H4 (cell line): ENCODE data around the gene BCL11A. TPM values are rescaled to one million over a fixed set of nuclear protein-coding genes. Genes with fewer than 3 reads are reported as not detected.

Experiments
- DNase-seq: peaks from one replicate; pipeline ENCODE4 v3.0.0-alpha.2; 2015; ENCODE audit warnings: low spot score
- total RNA-seq: library from RNA; depleted of rRNA; stranded (reverse); fragments of >200 nt; shearing (Covaris generic); gene quantifications from 2 replicates; pipeline ENCODE4 v1.2.3, GENCODE V29; 2014

BCL11A gene
- total RNA-seq, 1 experiment from 2014 or later: 1.3 TPM

DNA sequence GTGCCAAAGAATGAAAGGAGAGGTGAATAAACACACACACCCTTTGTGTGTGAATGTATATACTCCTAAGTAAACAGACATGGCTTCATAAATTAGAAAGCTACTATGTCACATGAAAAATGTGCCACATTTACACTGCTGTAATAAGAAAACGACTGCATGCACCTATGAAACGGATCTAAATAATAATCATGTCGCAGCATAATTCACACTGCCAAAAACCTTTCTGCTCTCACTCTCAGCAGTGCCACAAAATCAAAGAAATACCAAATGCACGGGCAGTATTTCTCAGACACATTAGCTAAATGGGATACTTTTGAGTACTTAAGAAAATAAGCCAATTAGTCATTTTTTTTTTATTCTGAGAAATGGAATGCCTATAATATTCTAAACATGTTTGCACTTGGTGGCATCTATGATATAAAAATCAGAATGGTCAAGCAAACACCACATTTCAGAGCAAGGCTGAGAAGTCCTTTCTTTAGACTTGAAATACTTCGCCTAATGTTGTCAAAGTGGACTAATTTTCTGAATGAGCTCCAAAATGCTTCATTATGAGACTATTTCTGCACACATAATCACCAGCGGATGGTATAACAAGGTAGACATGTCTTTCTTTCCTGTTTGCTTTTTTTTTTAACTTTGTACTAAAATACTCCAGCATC is 6.6 kb downstream of the BCL11A start:
- no peak for DNase-seq

GRCh38 chr2:60544954-60545560 is 8.4 kb downstream of the BCL11A start:
- DNase-seq: no peak

GRCh38 chr2:60544062-60544461 is 9.4 kb downstream of the BCL11A start:
- DNase-seq: no peak

GRCh38 chr2:60541056-60541651 is 12.3 kb downstream of the BCL11A start:
- no peak for DNase-seq

DNA sequence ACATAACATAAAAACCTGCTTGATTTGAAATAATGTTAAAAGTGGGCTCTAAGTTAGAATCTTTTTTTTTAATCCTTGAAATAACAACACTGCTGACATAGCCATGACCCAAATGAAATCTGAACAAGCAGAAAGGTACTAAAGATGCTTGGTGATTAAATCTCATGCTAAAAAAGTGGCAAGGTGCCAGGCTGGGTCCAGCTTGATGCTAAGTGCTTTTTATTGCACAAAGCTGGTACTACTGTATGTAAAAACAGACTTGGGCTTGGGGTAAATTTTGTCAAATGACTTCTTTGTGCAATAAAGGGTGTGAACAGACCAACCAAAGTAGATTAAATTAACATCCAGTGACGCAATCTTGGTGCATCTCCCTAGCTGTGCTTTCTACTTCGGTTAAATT is 13.4 kb downstream of the BCL11A start:
- no peak for DNase-seq

- no peak for DNase-seq
Measured at GRCh38 chr2:60539140-60539539, 14.3 kb downstream of the BCL11A start.

GRCh38 chr2:60538101-60538500 is 15.4 kb downstream of the BCL11A start:
- DNase-seq: no peak

- DNase-seq: no peak
Measured at GRCh38 chr2:60536746-60537145, 16.7 kb downstream of the BCL11A start.

DNA sequence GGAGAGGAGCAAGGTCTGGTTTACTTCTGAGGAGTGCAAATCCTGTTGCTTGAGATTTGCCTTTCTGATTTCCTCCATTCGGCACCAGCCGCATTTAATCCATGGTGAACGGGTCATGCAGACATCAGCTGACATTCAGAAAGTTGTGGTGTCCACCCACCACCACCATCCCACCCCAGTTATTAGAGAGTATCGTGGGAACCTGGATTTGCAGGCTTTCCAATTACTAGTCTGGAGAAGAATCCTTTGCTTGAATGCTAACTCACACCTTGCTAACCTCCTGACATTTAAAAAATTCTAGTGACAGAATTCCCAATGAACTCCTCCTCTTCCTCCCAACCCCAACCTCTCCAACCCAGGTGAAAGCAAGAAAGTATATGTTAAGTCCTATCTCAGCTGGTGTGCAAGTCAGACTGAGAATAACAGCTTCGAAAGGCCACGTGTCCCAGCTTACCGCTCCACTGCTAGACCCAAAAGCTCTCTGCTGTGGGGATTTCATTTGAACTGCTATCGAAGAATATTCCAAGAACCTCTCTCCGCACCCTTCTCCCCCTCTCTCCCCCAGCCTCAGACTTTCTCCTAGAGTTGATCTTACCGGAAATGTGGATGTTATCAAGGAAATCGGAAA is 17.7 kb downstream of the BCL11A start:
- no peak for DNase-seq

DNA sequence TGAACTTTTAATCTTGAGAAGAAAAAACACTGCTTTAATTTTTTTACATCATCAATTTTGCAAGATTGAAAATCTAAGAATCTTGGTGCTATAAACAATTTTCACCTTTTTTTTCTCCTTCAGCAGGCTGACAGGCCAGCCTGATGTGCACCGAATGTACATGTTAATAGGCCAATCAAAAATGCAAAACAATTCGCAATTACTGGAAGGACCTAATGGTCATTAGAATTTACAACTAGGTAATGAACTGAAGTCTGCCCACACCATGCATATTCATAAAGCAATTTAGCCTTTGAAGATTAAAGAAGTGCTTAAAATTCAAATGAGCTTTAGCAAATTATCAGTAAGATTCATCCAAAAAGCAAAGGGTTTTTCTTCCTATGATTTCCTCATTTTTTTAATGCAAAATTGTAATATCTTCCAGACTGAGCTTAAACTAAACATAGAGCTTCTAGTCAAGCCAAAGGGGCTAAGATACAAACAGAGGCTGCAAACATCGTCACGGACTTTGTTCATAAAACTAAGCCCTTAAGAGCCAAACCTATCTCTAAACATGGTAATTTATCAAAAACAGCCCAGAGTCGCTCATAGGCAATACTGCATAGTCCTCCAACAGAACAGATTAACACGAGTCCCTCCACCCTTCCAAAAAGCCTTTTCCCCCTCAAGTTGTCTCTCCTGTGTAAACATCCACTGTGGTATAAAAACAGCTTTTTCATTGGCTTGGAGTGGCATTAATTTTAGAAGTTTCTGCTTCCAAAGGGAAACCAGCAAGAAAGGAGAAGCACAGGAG is 18.4 kb downstream of the BCL11A start:
- DNase-seq: no peak

- no peak for DNase-seq
Measured at GRCh38 chr2:60534052-60534685, 19.3 kb downstream of the BCL11A start.

- peak; percentile 85 for DNase-seq
Measured at GRCh38 chr2:60533101-60534051, 20.1 kb downstream of the BCL11A start.

- no peak for DNase-seq
Measured at GRCh38 chr2:60532421-60532820, 21.0 kb downstream of the BCL11A start.

- no peak for DNase-seq
Measured at GRCh38 chr2:60531701-60532133, 21.7 kb downstream of the BCL11A start.

DNA sequence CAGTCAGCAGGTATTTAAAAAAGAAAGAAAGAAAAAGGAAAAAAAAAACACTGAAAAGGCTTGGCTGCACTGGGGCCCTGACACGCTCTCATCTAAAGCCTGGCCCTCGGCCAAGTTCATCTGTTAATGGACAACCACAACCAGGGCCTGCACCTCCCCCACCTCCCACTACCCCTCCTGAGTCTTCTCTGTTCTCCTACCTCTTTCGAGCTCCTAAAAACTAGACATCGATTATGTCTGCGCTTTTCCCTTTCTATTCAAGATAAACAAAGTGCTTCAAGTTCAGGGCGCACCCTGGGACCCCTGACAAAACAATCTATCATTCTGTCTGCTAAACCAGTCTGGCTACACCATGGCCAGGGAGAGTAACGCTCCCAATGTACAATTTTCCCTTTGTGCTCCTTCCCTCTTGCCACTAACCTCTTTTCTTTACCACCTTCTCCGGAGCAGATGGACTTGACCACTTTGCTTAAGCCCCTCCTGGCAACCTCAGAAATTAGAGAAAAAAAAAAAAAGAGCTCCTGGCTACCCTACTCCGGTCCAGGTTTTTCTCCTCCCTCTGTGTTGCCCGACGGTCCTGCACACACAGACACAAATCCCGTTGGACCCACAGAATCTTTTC is 22.7 kb downstream of the BCL11A start:
- DNase-seq: peak; percentile 51

GRCh38 chr2:60529785-60530627 is 23.4 kb downstream of the BCL11A start:
- DNase-seq: no peak

GRCh38 chr2:60529136-60529784 is 24.2 kb downstream of the BCL11A start:
- DNase-seq: no peak

DNA sequence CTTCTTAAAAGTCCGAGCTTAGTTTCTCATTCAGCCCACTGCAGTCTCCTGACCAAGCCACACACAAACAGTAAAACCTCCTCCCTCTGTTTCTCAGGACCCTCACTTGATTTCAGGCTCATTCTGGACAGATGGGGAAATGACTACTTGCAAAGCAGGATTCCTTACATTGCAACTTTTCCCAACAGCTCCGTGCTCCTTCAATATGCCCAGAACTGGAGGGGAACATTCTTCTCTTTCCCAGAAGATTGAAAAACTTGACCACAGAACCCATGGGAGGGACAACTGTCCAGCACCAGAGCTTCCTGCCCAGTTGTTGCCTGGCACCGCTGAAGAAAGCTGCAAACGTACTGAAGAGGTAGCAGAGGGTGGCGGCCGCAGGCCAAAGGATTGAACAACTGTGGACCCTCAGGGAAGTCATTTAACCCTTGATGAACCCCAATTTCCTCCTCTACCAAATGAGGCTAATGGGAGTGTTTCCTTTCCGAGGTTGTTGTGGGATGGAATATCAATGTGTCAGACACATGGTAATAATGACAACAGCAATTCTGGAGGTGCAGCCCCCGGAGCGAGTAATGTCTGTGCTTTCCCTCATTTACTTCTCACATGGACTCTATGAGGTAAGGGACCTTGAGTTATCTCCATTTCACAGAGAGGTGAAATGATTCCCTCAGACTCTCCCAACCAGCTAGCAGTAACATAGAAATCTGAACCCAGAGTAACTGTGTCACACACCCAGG is 25.0 kb downstream of the BCL11A start:
- no peak for DNase-seq
